GM12878 (cell line): Measurements from ENCODE around the gene ADAMTS1. TPM values are rescaled to one million over a fixed set of nuclear protein-coding genes. Genes with fewer than 3 reads are reported as not detected.

ENCODE experiments used
- ATAC-seq: fragments of 200-7000 bp; cut with Tn5 transposase; 3 replicates; pipeline ENCODE4 v1.9.1; 2020; ENCODE audit warnings: mild to moderate bottlenecking, moderate library complexity
- BruUV-seq: library from RNA; stranded (reverse); fragments of 400-500 nt; replicated peaks from 2 replicates; lab custom pipeline; 2021; lab: Mats Ljungman, UMichigan
- CTCF ChIA-PET: fragments of 300-600 bp; sonication (Branson Sonifier 250); formaldehyde crosslinking; extraction: SDS; loops from one replicate; lab custom pipeline; 2021; ENCODE audit warnings: inconsistent platforms; lab: Yijun Ruan, JAX
- POLR2A ChIA-PET: fragments of 350-600 bp; formaldehyde crosslinking; extraction: SDS; loops from one replicate; lab custom pipeline; 2021; ENCODE audit warnings: inconsistent platforms; lab: Charles Lee
- RAD21 ChIA-PET: fragments of 300-600 bp; sonication (Branson Sonifier 250); formaldehyde crosslinking; loops from one replicate; lab custom pipeline; 2023; ENCODE audit warnings: antibody characterized with exemption; ENCODE audit not compliant: unreplicated experiment; lab: Charles Lee
- SMC1A ChIA-PET: fragments of 300-600 bp; sonication (Branson Sonifier 250); formaldehyde crosslinking; loops from one replicate; lab custom pipeline; 2023; ENCODE audit not compliant: unreplicated experiment, uncharacterized antibody; lab: Charles Lee
- DNase-seq: peaks from one replicate; pipeline ENCODE4 v3.0.0-alpha.2; 2011; ENCODE audit warnings: low read depth, low spot score
- FAIRE-seq: peaks from 3 replicates; lab custom pipeline; 2011; peaks lifted over from hg19 to GRCh38; lab: Jason Lieb, UNC
- H2AFZ ChIP-seq: 2 replicates; pipeline ENCODE4 v1.6.0; 2011; ENCODE audit warnings: low read depth, low read length, control low read depth; ENCODE audit not compliant: control insufficient read depth
- H3K27ac ChIP-seq: 2 replicates; pipeline ENCODE4 v1.5.1; 2011; ENCODE audit warnings: control low read depth; ENCODE audit not compliant: control insufficient read depth, insufficient read depth
- H3K27me3 ChIP-seq, 2 experiments: replicated peaks in 1 of 2; 2 replicates each; pipeline versions ENCODE4 v1.6.0 to v1.6.1; 2011; ENCODE audit warnings: low read length in 1 of 2; ENCODE audit not compliant: control insufficient read depth in 2 of 2, insufficient read depth in 2 of 2
- H3K36me3 ChIP-seq, 2 experiments: 2 replicates each; pipeline ENCODE4 v1.5.1; 2011; ENCODE audit warnings: low read length in 1 of 2; ENCODE audit not compliant: control insufficient read depth in 2 of 2, insufficient read depth in 2 of 2
- H3K4me1 ChIP-seq: 2 replicates; pipeline ENCODE4 v1.6.1; 2011; ENCODE audit warnings: mild to moderate bottlenecking, low read length, moderate library complexity, mixed read lengths; ENCODE audit not compliant: control insufficient read depth, insufficient read depth
- H3K4me2 ChIP-seq: 2 replicates; pipeline ENCODE4 v1.6.0; 2011; ENCODE audit warnings: control low read depth; ENCODE audit not compliant: control insufficient read depth, insufficient read depth
- H3K4me3 ChIP-seq: fragments of 200-600 bp; sonication (generic); 2 replicates; pipeline ENCODE4 v1.5.1; 2016
- H3K79me2 ChIP-seq: 2 replicates; pipeline ENCODE4 v1.6.0; 2011; ENCODE audit warnings: low read length; ENCODE audit not compliant: control insufficient read depth, insufficient read depth
- H3K9ac ChIP-seq: 2 replicates; pipeline ENCODE4 v1.8.0; 2011; ENCODE audit warnings: low read length, control low read depth, mixed read lengths; ENCODE audit not compliant: control insufficient read depth, insufficient read depth
- H3K9me3 ChIP-seq: replicated peaks from 3 replicates; pipeline ENCODE4 v1.5.1; 2011; ENCODE audit warnings: mild to moderate bottlenecking, low read length; ENCODE audit not compliant: control insufficient read depth, insufficient read depth
- H4K20me1 ChIP-seq: 2 replicates; pipeline ENCODE4 v1.6.0; 2011; ENCODE audit not compliant: control insufficient read depth, insufficient read depth
- BHLHE40 ChIP-seq, 2 experiments: fragments of 450-650 bp in 1 of 2; IDR thresholded peaks; 2 replicates each; pipeline ENCODE4 v1.6.1; 2011 to 2017; ENCODE audit warnings: low read depth in 2 of 2, borderline replicate concordance in 1 of 2, improper control_type of control experiment in 1 of 2, low read length in 1 of 2, mild to moderate bottlenecking in 1 of 2
- CHD2 ChIP-seq: IDR thresholded peaks from 2 replicates; pipeline ENCODE4 v1.6.1; 2011; ENCODE audit warnings: low read depth, low read length, improper control_type of control experiment, borderline replicate concordance
- CHD4 ChIP-seq: fragments of 200-600 bp; sonication (generic); IDR thresholded peaks from 2 replicates; pipeline ENCODE4 v1.6.1; 2016; ENCODE audit warnings: mild to moderate bottlenecking
- TARDBP ChIP-seq: IDR thresholded peaks from 2 replicates; pipeline ENCODE4 v1.6.1; 2016; ENCODE audit warnings: borderline replicate concordance
- YBX1 ChIP-seq: fragments of 450-650 bp; IDR thresholded peaks from 2 replicates; pipeline ENCODE4 v1.6.1; 2016; ENCODE audit warnings: antibody characterized with exemption
- WGBS: methylation state at CpG from one replicate; pipeline ENCODE4 v1.1.6; 2016; ENCODE audit warnings: low lambda C conversion rate; ENCODE audit not compliant: insufficient replicate concordance, insufficient coverage; ENCODE audit errors: missing lambda C conversion rate; 5-methylcytosine and 5-hydroxymethylcytosine counted together
- in situ Hi-C: fragments of 300-500 bp; cut with MboI; formaldehyde crosslinking; loops from 9 replicates; pipeline ENCODE4 v1.14.3; 2018; ENCODE audit warnings: mixed read lengths
- intact Hi-C: fragments of 100-400 bp; cut with micrococcal nuclease; formaldehyde crosslinking; loops from one replicate; pipeline ENCODE4 v1.14.2; 2022; ENCODE audit not compliant: unreplicated experiment
- polyA plus RNA-seq, 11 experiments: library from polyadenylated mRNA; depleted of rRNA in 4 of 11; unstranded in 6 of 11; stranded (reverse) in 5 of 11; fragments of >200 nt; fragmentation: Nextera tagmentation in 4 of 11; fragmentation: Illumina TruSeq in 1 of 11; extraction: Ambion mirVana in 4 of 11; extraction: Trizol in 1 of 11; gene quantifications; 1 replicate in 1 of 11; 2 replicates in 10 of 11; pipeline versions ENCODE4 v1.2.1 to v1.2.3, GENCODE V29; 2011 to 2016; ENCODE audit warnings: inconsistent platforms in 2 of 11, missing spikeins in 2 of 11, low read depth in 1 of 11
- total RNA-seq, 4 experiments: library from RNA; depleted of rRNA in 3 of 4; stranded (reverse); fragments of >200 nt in 3 of 4; fragmentation: Illumina TruSeq in 1 of 4; extraction: Trizol in 1 of 4; gene quantifications; 2 replicates each; pipeline versions ENCODE4 v1.2.1 to v1.2.3, GENCODE V29; 2013 to 2021
- TF ChIP-seq, protein P1 (sequence below): IDR thresholded peaks from 2 replicates; pipeline ENCODE4 v1.6.1; 2011; ENCODE audit warnings: mild to moderate bottlenecking, low read depth, low read length, moderate library complexity; ENCODE audit not compliant: insufficient replicate concordance

Gene ADAMTS1
- total and polyA plus RNA-seq, 10 of the 15 experiments (the other 5 are each of a cell fraction or from before 2014, with no cell fraction given), result 0.06 to 0.21 (median 0.08) TPM; not detected in 6

DNA sequence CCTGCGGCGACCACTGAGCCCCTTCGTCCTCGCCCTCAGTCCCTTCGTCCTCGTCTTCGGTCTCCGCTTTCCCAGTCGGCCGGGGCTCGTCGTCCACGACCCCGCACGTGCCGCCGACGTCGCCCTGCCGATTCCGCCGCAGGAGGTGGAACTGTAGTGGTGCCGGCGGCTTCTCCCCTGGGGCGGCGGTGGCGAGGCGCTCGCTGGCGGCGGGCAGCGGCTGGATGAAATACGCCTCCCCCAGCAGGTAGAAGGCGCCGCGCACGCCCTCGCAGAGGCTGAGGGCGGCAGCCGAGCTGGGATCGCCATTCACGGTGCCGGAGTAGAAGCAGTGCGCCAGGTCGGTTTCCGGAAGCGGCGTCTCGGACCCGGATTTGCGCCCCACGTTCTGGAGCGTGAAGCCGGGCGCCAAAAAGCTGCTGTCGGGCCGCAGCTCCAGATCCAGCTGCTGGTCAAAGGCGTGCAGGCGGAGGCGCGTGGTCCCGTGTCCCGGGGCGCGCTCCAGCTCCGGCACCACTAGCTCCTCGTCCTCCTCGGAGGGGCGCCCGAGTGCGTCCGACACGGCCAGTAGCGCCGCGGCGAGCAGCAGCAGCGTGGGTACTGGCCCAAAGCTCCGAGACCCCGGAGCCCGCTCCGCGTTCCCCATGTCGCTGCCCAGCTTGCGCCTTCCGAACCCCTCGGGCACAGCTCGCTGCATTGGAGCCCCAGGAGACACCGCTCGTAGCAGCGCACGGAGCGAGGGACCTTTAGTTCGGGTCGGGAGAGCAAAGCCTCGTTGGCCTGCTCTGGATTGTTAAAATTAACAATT, 747 bp downstream of the ADAMTS1 start:
- CTCF ChIA-PET, result no interaction called here
- no peak overlapping the region for H3K4me3 ChIP-seq
- RAD21 ChIA-PET, result no interaction called here
- ATAC-seq, result no peak
- BruUV-seq, result no TSS peak
- intact Hi-C loops, result loop anchor here (5.0 to 10.0 kb wide), 3 partner anchors 1208 to 1670 kb away; no protein-coding TSS in a partner anchor
- no peaks in the 10 kb centered on the region for H3K4me1 ChIP-seq
- TF ChIP-seq YBX1, result no peak
- TF ChIP-seq CHD4, result no peak
- peak in 1 of 2 experiments; percentile 21; a peak in 1 of 4 replicates for TF ChIP-seq BHLHE40 (IDR thresholded peaks at IDR 0.05; ENCODE audit: borderline replicate concordance in 1 of 2, low read depth in 2 of 2, low read length in 1 of 2)
- TF ChIP-seq TARDBP, result no peak
- no peak for TF ChIP-seq CHD2
- TF ChIP-seq, protein P1, sequence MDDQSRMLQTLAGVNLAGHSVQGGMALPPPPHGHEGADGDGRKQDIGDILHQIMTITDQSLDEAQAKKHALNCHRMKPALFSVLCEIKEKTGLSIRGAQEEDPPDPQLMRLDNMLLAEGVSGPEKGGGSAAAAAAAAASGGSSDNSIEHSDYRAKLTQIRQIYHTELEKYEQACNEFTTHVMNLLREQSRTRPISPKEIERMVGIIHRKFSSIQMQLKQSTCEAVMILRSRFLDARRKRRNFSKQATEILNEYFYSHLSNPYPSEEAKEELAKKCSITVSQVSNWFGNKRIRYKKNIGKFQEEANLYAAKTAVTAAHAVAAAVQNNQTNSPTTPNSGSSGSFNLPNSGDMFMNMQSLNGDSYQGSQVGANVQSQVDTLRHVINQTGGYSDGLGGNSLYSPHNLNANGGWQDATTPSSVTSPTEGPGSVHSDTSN, result no peak
- no peak for FAIRE-seq
- 2% methylated on average over 78 of the region's 96 CpGs for WGBS
- no peak overlapping the region for H2AFZ ChIP-seq
- no peaks in the 10 kb centered on the region for H3K27me3 ChIP-seq
- DNase-seq, result no peak
- H3K9ac ChIP-seq, result no peak overlapping the region
- H3K4me2 ChIP-seq, result no peak overlapping the region
- H3K36me3 ChIP-seq, result no peaks in the 10 kb centered on the region
- H3K79me2 ChIP-seq, result no peaks in the 10 kb centered on the region
- POLR2A ChIA-PET, result no interaction called here
- no peaks in the 10 kb centered on the region for H4K20me1 ChIP-seq
- no peak overlapping the region for H3K27ac ChIP-seq
- H3K9me3 ChIP-seq, result peaks cover 3% of the 10 kb centered on the region; the same call in 1 of the 3 replicates
- in situ Hi-C loops, result loop anchor here (5.0 kb wide), 1 partner anchor 1903 kb away; no protein-coding TSS in a partner anchor
- SMC1A ChIA-PET, result no interaction called here
